Measurements from ENCODE around the gene NOVA2.

NOVA2 gene

DNA sequence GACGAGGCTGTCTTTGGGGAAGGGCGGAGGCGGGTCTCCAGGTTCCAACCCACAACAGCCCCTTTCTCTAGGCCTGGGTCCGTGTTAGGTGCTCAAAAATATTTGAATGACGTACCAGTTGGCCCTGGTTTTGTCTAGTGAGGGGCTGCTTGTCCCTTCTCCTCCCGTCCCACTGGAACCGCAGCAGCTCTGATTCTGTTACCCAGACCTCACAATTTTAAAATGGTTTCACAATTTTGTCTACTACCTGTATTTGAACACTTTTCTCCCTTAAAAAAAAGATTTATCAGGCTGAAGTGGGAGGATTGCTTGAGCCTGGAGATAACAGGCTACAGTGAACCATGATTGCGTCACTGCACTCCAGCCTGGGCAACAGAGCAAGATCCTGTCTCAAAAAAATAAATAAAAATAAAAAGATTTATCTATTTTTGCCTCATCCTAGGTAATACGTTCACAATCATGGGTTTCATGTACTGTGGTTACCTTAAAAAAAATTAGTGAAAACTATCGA, 86.4 kb downstream of the NOVA2 start:
- DNase-seq = no peak

- DNase-seq = peak; percentile 91
Observed at GRCh38 chr19:45886427-45887199, 87.1 kb downstream of the NOVA2 start.

GRCh38 chr19:45885556-45886426, 87.9 kb downstream of the NOVA2 start, which contains the start of gene IRF2BP1:
TSS of gene IRF2BP1 (minus strand) at chr19:45886141. CDS start at chr19:45885774, 367 bp downstream.
- DNase-seq = peak; percentile 90

DNA sequence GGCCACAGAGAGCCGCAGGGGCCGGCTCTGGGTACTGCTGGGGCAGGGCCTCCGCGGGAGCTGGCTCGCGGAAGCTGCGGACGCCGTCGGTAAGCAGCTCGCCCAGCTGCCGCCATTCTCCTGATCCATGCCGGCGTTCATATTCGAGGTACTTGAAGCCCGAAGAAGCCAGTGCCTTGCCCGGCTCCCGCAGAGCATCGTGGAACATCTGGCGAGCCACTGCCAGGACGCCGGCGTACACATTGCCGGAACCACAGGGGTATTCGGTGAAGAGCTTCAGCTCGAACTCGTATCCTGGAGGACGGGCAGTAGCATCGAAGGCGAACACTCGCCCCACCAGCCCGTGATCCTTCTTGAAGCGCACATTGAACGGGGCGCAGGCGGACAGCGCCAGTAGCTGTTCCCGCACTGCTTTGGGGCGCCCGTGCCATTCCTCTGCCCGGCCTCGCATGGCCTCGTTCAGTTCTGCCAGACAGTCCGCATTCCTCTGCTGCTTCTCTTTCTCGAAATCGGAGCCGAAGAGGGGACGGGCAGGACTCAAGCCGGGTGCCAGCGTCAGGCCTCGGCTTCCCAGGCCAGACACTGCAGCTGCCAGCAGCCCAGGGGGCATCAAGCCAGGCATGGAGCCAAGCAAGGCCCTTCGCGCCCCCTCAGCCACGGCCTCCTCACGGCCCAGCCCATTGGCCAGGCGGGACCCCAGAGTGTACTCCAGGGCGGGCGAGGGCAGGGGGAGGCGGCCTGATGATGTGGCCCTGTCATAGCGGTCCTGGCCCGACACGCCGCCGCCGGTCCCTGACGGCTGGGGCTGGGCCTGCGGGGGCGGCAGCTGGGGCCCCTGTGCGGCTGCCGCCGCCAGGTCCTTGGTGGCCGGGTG, 88.7 kb downstream of the NOVA2 start:
- no peak for DNase-seq

DNA sequence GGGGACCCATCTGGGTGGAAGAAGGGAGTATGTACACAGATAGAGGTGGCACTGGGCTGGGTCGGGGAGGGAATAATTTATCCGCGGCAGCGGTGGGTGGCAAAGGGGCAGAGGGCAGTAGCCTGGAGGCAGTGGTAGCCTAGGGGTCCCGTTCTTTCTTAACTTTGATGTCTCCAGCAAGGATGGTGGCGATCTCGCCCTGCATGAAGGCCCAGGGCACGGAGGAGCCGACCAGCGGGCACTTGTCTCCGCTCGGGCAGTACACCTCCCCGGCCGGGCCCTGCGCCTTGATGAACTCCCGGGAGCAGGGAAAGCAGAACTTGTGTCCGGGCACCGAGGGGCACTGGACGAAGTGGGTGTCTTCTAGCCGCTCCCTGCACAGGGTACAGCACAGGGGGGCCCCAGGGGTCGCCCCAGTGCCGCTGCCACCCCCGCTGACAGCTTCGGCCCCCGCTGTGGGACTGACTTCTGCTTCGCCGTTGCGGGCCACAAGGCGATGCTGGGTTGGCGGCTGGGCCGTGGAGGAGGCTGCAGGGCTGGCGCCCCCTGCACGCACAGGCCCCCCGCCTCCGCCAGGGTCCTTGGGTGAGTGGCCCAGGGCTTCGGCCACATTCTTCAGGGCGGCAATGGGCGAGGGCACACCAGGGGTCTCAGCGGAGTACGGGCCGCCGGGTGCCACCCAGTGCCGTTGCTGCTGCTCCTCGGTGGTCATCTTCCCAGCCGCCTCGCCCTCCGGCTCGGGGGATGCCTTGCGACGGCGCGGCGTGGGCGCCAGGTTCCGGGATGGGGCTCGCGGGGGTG, 89.6 kb downstream of the NOVA2 start:
- no peak for DNase-seq

Data from CD4-positive, alpha-beta T cell treated with Interleukin-17A for 4 hours (primary cell).